HCT116 (cell line): Measurements from ENCODE around the gene TOX2. TPM values are rescaled to one million over a fixed set of nuclear protein-coding genes. Genes with fewer than 3 reads are reported as not detected.

Source experiments
- ATAC-seq: fragments of 200-7000 bp; cut with Tn5 transposase; 2 replicates; pipeline ENCODE4 v1.9.1; 2020; ENCODE audit warnings: mild to moderate bottlenecking, moderate library complexity
- BruUV-seq: library from RNA; stranded (reverse); fragments of 400-500 nt; replicated peaks from 2 replicates; lab custom pipeline; 2021; lab: Mats Ljungman, UMichigan
- CTCF ChIA-PET: fragments of 300-600 bp; sonication (Branson Sonifier 250); formaldehyde crosslinking; loops from one replicate; lab custom pipeline; 2021; ENCODE audit warnings: antibody characterized with exemption; lab: Charles Lee
- POLR2A ChIA-PET: fragments of 300-600, 350-600 bp; sonication (Branson Sonifier 250); formaldehyde crosslinking; loops from one replicate; lab custom pipeline; 2021; ENCODE audit warnings: antibody characterized with exemption; lab: Charles Lee
- RAD21 ChIA-PET, 2 experiments: fragments of 300-600 bp; sonication (Branson Sonifier 250); formaldehyde crosslinking; loops; one replicate each; lab custom pipeline; 2023; ENCODE audit warnings: low total read pairs in 2 of 2; ENCODE audit not compliant: uncharacterized antibody in 2 of 2, unreplicated experiment in 2 of 2, low non-redundant PET in 1 of 2; lab: Charles Lee
- DNase-seq: peaks from one replicate; pipeline ENCODE4 v3.0.0-alpha.2; 2010; ENCODE audit warnings: low read depth, low spot score
- H2AFZ ChIP-seq: fragments of 200-600 bp; shearing (Covaris generic), sonication (generic); 2 replicates; pipeline ENCODE4 v1.6.1; 2017; ENCODE audit warnings: low read depth, mixed run types, mixed read lengths, antibody characterized with exemption, low read length; ENCODE audit not compliant: poor library complexity, severe bottlenecking
- H3K27ac ChIP-seq: 2 replicates; pipeline ENCODE4 v1.5.1; 2012; ENCODE audit warnings: low read depth, low read length
- H3K27me3 ChIP-seq: fragments of 200-600 bp; sonication (generic); 2 replicates; pipeline ENCODE4 v1.6.1; 2016; ENCODE audit warnings: mixed run types, low read length, mixed read lengths; ENCODE audit not compliant: insufficient read depth
- H3K36me3 ChIP-seq, 2 experiments: fragments of 200-500 bp in 1 of 2; fragments of 200-600 bp in 1 of 2; sonication (Bioruptor generic) in 1 of 2; sonication (generic) in 1 of 2; 2 replicates each; pipeline versions ENCODE4 v1.5.1 to v1.6.1; 2014 to 2016; ENCODE audit warnings: low read length in 2 of 2, inconsistent platforms in 1 of 2, mixed read lengths in 1 of 2, mixed run types in 1 of 2; ENCODE audit not compliant: insufficient read depth in 2 of 2, control insufficient read depth in 1 of 2
- H3K4me1 ChIP-seq, 2 experiments: fragments of 200-600 bp in 1 of 2; sonication (generic) in 1 of 2; 2 replicates each; pipeline versions ENCODE4 v1.5.1 to v1.6.1; 2012 to 2017; ENCODE audit warnings: low read length in 2 of 2, inconsistent platforms in 1 of 2, mild to moderate bottlenecking in 1 of 2, mixed read lengths in 1 of 2, mixed run types in 1 of 2, moderate library complexity in 1 of 2; ENCODE audit not compliant: insufficient read depth in 2 of 2, control insufficient read depth in 1 of 2
- H3K4me2 ChIP-seq: fragments of 200-600 bp; sonication (generic); 2 replicates; pipeline ENCODE4 v1.6.1; 2017; ENCODE audit warnings: mixed run types, low read length, mixed read lengths
- H3K4me3 ChIP-seq, 2 experiments: fragments of 200-600 bp in 1 of 2; sonication (generic) in 1 of 2; replicated peaks in 1 of 2; 2 replicates each; pipeline ENCODE4 v1.5.1; 2011 to 2016; ENCODE audit warnings: low read length in 2 of 2, control low read depth in 1 of 2, low read depth in 1 of 2, mild to moderate bottlenecking in 1 of 2, mixed read lengths in 1 of 2, mixed run types in 1 of 2
- H3K79me2 ChIP-seq: fragments of 200-600 bp; sonication (generic); 2 replicates; pipeline ENCODE4 v1.6.1; 2017; ENCODE audit warnings: mild to moderate bottlenecking, mixed run types, low read length, moderate library complexity, mixed read lengths; ENCODE audit not compliant: insufficient read depth
- H3K9ac ChIP-seq: fragments of 200-600 bp; sonication (generic); 2 replicates; pipeline ENCODE4 v1.6.1; 2016; ENCODE audit warnings: low read length, mixed read lengths
- H3K9me2 ChIP-seq: fragments of 200-600 bp; sonication (generic), shearing (Covaris generic); 2 replicates; pipeline ENCODE4 v1.6.1; 2017; ENCODE audit warnings: mixed run types, mild to moderate bottlenecking, moderate library complexity; ENCODE audit not compliant: insufficient read depth
- H3K9me3 ChIP-seq, 2 experiments: fragments of 200-500 bp in 1 of 2; fragments of 200-600 bp in 1 of 2; sonication (Bioruptor generic) in 1 of 2; sonication (generic) in 1 of 2; 2 replicates each; pipeline ENCODE4 v1.6.1; 2014 to 2017; ENCODE audit warnings: low read length in 2 of 2, mixed read lengths in 2 of 2, inconsistent platforms in 1 of 2, low read depth in 1 of 2, mild to moderate bottlenecking in 1 of 2, mixed run types in 1 of 2, moderate library complexity in 1 of 2; ENCODE audit not compliant: control insufficient read depth in 1 of 2, insufficient read depth in 1 of 2
- H4K20me1 ChIP-seq: fragments of 200-600 bp; sonication (generic), shearing (Covaris generic); 2 replicates; pipeline ENCODE4 v1.6.1; 2017; ENCODE audit warnings: mixed run types, mild to moderate bottlenecking, moderate library complexity; ENCODE audit not compliant: insufficient read depth
- CEBPB ChIP-seq: IDR thresholded peaks from 2 replicates; pipeline ENCODE4 v1.6.1; 2012; ENCODE audit warnings: low read depth
- CTCF ChIP-seq, 3 experiments: fragments of 200-600 bp in 1 of 3; sonication (generic) in 1 of 3; IDR thresholded peaks in 2 of 3; conservative IDR thresholded peaks in 1 of 3; 2 replicates each; pipeline ENCODE4 v1.5.1; 2012 to 2017; ENCODE audit warnings: low read depth in 2 of 3, low read length in 2 of 3, antibody characterized with exemption in 1 of 3, borderline replicate concordance in 1 of 3, control low read depth in 1 of 3, mild to moderate bottlenecking in 1 of 3, mixed read lengths in 1 of 3, mixed run types in 1 of 3, moderate library complexity in 1 of 3; ENCODE audit not compliant: insufficient read depth in 1 of 3
- EGR1 ChIP-seq: IDR thresholded peaks from 2 replicates; pipeline ENCODE4 v1.6.1; 2012; ENCODE audit warnings: low read depth
- ELF1 ChIP-seq: IDR thresholded peaks from 2 replicates; pipeline ENCODE4 v1.6.1; 2012; ENCODE audit warnings: low read depth, borderline replicate concordance
- FOSL1 ChIP-seq: IDR thresholded peaks from 2 replicates; pipeline ENCODE4 v1.6.1; 2012; ENCODE audit warnings: low read depth
- MAX ChIP-seq: IDR thresholded peaks from 2 replicates; pipeline ENCODE4 v1.6.1; 2012
- POLR2A ChIP-seq: IDR thresholded peaks from 2 replicates; pipeline ENCODE4 v1.7.0; 2011; ENCODE audit warnings: borderline replicate concordance; ENCODE audit not compliant: insufficient read depth, insufficient read length; ENCODE audit errors: extremely low read depth
- POLR2AphosphoS5 ChIP-seq: IDR thresholded peaks from 2 replicates; pipeline ENCODE4 v1.6.1; 2011; ENCODE audit warnings: mild to moderate bottlenecking, low read depth, low read length, moderate library complexity
- RAD21 ChIP-seq: IDR thresholded peaks from 2 replicates; pipeline ENCODE4 v1.6.1; 2012; ENCODE audit warnings: low read depth, mild to moderate bottlenecking
- SIN3A ChIP-seq: IDR thresholded peaks from 2 replicates; pipeline ENCODE4 v1.6.1; 2012; ENCODE audit warnings: low read depth
- SP1 ChIP-seq: IDR thresholded peaks from 2 replicates; pipeline ENCODE4 v1.6.1; 2012; ENCODE audit warnings: low read depth
- SRF ChIP-seq: IDR thresholded peaks from 2 replicates; pipeline ENCODE4 v1.6.1; 2012; ENCODE audit warnings: low read depth
- TCF7L2 ChIP-seq: IDR thresholded peaks from 2 replicates; pipeline ENCODE4 v1.7.0; 2011; ENCODE audit warnings: borderline replicate concordance, inconsistent platforms; ENCODE audit not compliant: insufficient read depth, insufficient read length; ENCODE audit errors: extremely low read depth
- YY1 ChIP-seq: IDR thresholded peaks from 2 replicates; pipeline ENCODE4 v1.6.1; 2011; ENCODE audit warnings: low read length, low read depth, moderate library complexity, mild to moderate bottlenecking; ENCODE audit not compliant: insufficient replicate concordance; ENCODE audit errors: extremely low read depth
- ZNF274 ChIP-seq: fragments of 200-500 bp; sonication (Bioruptor generic); IDR thresholded peaks from 2 replicates; pipeline ENCODE4 v1.6.1; 2014; ENCODE audit warnings: mild to moderate bottlenecking, low read depth, low read length, inconsistent platforms
- intact Hi-C: fragments of 100-400 bp; cut with micrococcal nuclease; formaldehyde crosslinking; loops from 2 replicates; pipeline ENCODE4 v1.10.0; 2022
- total RNA-seq: library from RNA; stranded (reverse); gene quantifications from one replicate; pipeline ENCODE4 v1.2.1, GENCODE V29; 2021; ENCODE audit not compliant: unreplicated experiment

The TOX2 gene
- total RNA-seq, 1 experiment from 2014 or later = 39.6 TPM

- ChIA-PET CTCF (no interaction called here), RAD21 (no interaction called here), POLR2A (no interaction called here)
- H3K27me3 ChIP-seq = no peaks in the 10 kb centered on the region
- no peaks in the 10 kb centered on the region for H3K36me3 ChIP-seq
- H3K27ac ChIP-seq = no peak overlapping the region
- no peak overlapping the region for H3K4me3 ChIP-seq
- no TSS peak for BruUV-seq
- no peaks in the 10 kb centered on the region for H4K20me1 ChIP-seq
- no peak for TF ChIP-seq MAX
- no peak for TF ChIP-seq ELF1
- no peak for TF ChIP-seq CEBPB
- TF ChIP-seq ZNF274 = no peak
- no peak for TF ChIP-seq POLR2A
- no peak for TF ChIP-seq YY1
- TF ChIP-seq SP1 = no peak
- no peak for TF ChIP-seq EGR1
- no peak for TF ChIP-seq POLR2AphosphoS5
- no peak for TF ChIP-seq SIN3A
- no peak for TF ChIP-seq FOSL1
- TF ChIP-seq TCF7L2 = no peak
- TF ChIP-seq RAD21 = no peak
- TF ChIP-seq SRF = no peak
- no peak for TF ChIP-seq CTCF (IDR thresholded peaks at IDR 0.05 in 2 of 3, conservative IDR thresholded peaks at IDR 0.05 in 1 of 3; ENCODE audit: borderline replicate concordance in 1 of 3, insufficient read depth in 1 of 3, low read depth in 2 of 3, low read length in 2 of 3)
- ATAC-seq (no peak), DNase-seq (no peak)
- H3K9me2 ChIP-seq = no peaks in the 10 kb centered on the region
- intact Hi-C loops = no loop called here
- peaks cover 57 to 99% of the 10 kb centered on the region in 2 experiments for H3K4me1 ChIP-seq
- H3K9ac ChIP-seq = no peak overlapping the region
- no peak overlapping the region for H2AFZ ChIP-seq
- peak overlapping the region; percentile 20; the same call in 1 of the 2 replicates for H3K4me2 ChIP-seq
- H3K79me2 ChIP-seq = peaks cover 23% of the 10 kb centered on the region; the same call in 1 of the 2 replicates
- H3K9me3 ChIP-seq = peaks cover 0 to 6% of the 10 kb centered on the region in 2 experiments; a peak in 1 of 4 replicates
Measured at GRCh38 chr20:43960231-43960630, 45.6 kb downstream of the TOX2 start.
